Measurements from ENCODE around the gene ST6GALNAC3.

ST6GALNAC3 gene

DNA sequence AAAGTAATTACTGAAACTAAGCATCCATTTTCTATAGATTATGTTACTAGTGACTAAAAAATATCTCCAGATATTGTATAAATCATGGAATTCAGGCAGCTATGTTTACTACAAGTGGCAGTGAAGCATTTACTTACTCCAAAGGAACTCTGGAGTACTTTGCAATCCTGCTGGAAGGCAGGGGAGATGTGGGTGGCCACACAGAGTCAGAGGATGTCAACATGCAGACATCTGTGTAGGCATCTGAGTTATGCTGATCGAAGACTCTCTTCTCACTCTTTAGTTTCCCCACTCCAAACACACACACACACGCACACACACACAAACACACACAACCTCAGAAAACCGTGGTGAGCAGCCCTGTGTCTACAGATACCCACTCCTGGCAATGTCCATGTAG is 112.9 kb downstream of the ST6GALNAC3 start:
- DNase-seq (ENCODE audit: low spot score) = no peak

GRCh38 chr1:76189310-76189709 is 114.8 kb downstream of the ST6GALNAC3 start:
- no peak for DNase-seq (ENCODE audit: low spot score)

GRCh38 chr1:76190749-76191424 is 116.3 kb downstream of the ST6GALNAC3 start:
- DNase-seq (ENCODE audit: low spot score) = no peak

- no peak for DNase-seq (ENCODE audit: low spot score)
These were observed 117.0 kb downstream of the ST6GALNAC3 start for GRCh38 chr1:76191561-76191960.

DNA sequence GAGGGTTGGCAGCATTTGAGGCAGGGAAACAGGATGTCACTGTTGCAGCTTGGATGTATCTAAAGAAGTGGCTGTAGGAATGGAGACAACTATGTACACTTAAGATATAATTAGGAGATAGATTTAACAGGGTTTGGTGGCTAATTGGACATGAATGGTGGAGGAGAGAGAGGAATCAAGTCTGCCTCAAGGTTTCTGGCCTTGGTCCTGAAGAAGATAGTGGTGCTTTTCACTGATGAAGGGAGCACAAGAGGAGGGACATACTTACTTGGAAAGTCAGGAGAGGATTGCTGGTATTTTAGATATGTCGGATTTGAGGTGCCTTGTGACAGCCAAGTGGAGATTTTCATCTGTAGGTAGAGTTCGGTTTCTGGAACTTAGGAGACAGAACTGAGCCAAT is 123.9 kb downstream of the ST6GALNAC3 start:
- DNase-seq (ENCODE audit: low spot score) = no peak

- DNase-seq (ENCODE audit: low spot score) = no peak
These were observed 128.1 kb downstream of the ST6GALNAC3 start for GRCh38 chr1:76202670-76203069.

DNA sequence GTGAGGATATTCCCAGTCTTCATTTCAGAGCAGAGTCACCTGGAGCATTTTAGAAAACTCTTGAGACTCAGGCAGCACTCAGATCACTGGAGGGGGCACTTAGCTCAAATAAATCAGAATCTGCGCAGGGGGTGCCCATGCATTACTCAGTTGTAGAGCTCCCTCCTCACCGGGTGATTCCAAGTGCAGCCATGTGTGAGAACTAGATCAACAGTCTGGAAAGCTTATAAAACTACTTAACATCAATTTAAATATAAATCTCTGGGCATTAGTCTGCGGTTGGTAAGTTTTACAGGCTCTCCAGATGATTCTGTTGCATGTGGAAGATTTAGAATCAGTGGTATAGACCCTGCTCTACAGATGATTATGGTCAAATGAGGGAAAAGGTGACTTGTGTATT is 128.6 kb downstream of the ST6GALNAC3 start:
- DNase-seq (ENCODE audit: low spot score) = no peak

DNA sequence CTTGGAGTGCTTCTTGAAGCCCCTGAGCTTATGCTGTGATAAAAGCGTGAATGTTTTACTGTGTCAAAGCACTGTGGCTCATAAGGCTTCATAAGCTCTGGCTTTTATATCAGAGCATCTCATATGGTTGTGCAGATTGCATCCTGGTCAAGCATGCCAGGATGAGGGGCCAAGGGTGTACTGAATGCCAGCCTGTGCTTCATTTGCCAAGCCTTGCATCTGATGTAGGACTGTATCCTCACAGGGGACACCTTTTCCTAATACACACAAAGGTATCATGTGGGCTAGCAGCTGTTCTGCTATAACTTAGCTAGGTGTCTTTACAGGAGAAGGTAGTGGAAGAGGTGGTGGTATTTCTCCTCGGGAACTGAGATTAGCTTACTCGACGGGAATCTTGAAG is 134.7 kb downstream of the ST6GALNAC3 start:
- DNase-seq (ENCODE audit: low spot score) = no peak

- no peak for DNase-seq (ENCODE audit: low spot score)
These were observed 135.1 kb downstream of the ST6GALNAC3 start for GRCh38 chr1:76209648-76210047.

GRCh38 chr1:76210160-76210559 is 135.6 kb downstream of the ST6GALNAC3 start:
- DNase-seq (ENCODE audit: low spot score) = no peak

DNA sequence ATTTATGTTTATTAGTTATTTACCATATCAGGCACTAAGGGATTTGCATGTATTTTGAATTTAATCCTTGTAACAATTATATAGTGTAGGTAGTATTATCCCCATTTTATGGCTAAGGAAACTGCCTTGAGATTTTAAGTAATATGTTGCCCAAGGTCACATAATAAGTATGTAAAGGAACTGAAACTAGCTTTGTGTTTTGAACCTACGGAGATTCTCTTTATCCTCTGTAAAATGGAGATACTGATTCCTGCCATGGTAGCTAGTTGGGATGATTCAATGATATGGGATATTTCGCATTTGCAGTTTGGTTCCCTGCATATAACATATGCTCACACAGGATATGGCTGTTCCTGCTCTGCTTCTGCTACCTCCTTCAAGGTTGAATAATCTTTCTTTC is 144.3 kb downstream of the ST6GALNAC3 start:
- DNase-seq (ENCODE audit: low spot score) = no peak

DNA sequence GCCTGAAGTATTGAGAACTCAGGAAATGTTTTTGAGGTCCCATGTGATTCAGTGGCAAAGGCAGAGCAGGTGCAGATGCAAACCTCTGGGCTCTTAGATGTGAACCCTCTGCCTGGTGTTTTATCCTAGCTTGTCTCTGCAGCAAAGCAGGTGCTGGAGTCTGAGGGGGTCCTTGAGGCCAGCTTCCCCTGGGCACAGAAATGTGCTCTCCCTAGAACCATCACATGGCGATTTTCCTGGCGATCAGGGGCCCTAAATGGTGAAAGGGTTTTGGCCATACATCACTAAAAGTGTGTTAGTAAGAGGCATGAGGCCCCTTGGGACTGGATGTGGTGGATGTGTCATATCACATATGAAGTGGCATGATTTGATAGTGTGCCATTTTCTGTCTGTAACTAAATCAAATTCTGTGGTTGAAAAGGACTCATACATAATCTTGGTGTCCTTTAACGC is 144.8 kb downstream of the ST6GALNAC3 start:
- no peak for DNase-seq (ENCODE audit: low spot score)

DNA sequence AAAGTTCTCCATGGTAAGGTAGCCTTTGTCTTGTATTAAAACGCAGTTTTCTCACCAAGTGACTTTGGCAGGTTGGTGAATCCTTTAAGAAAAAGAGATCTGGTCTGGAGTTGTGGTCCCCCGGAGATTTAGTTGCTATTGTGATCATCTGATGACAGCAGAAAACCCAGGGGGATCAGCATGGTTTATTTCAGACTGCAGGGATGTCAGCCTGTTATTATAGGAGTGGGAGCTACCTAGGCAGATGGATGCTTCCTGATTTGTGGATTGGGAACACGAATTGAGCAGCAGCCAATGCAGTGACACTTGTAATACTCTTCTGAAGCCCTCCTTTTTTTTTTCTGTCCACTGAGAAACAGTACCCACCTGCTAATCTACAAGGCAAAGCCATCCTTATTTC is 150.2 kb downstream of the ST6GALNAC3 start:
- DNase-seq (ENCODE audit: low spot score) = no peak

DNA sequence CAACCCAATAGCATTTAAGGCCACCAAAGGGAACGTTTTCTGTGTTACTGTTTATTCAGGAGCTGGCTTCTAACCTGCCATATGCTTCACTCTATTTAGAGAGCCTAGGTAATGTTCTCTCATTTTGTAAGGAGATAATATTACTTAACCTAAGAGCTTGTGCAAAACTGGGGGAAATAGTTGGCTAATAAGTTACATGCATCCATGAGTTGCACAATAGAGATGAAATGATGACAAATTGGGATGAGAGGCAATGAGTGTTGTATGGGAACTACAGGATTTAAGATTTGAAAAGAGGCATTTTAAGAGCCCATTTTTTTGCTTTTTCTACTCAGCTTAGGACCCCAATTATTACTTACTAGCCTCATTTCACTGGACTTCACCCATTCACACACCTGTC is 151.0 kb downstream of the ST6GALNAC3 start:
- DNase-seq (ENCODE audit: low spot score) = no peak

DNA sequence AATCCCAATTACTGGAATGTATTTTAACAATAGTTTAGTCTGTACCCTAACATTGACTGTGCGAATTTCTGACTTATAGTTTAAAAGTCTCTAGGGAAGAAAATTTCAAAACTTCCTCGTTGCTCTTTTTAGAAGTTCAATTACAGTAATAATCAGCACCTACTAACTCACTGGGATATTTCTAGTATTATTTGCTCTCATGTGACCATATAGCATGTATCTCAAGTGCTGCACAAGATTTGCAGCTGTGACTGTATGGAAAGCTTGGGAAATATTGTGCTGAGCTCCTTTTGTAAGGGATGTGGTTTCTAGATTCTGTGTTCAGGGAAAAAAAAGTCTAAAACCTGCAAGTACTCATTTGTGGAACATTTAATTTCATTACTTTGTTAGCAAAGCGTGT is 153.1 kb downstream of the ST6GALNAC3 start:
- peak; percentile 2 for DNase-seq (ENCODE audit: low spot score)

GRCh38 chr1:76229279-76230005 is 154.9 kb downstream of the ST6GALNAC3 start:
- no peak for DNase-seq (ENCODE audit: low spot score)

- DNase-seq (ENCODE audit: low spot score) = no peak
These were observed 156.3 kb downstream of the ST6GALNAC3 start for GRCh38 chr1:76230842-76231281.

GRCh38 chr1:76231320-76231719 is 156.8 kb downstream of the ST6GALNAC3 start:
- no peak for DNase-seq (ENCODE audit: low spot score)

DNA sequence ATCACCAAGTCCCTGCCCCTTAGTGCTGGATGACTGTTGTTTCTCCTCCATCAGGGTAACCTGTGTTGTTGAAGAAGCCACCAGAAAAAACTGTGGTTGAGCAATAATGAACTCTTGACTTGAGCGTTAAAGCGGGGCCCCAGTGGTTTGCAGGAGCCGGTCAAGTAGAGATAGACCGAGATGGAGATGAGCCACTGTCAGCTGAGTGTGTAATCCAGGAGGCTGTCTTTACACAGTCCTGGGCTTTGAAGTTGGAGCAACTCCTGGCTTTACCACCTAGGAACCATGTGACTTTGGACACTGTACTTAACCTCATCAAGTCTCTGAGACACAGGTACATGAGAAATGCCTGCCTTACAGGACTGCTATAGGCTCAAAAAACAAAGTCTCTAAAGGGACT is 158.1 kb downstream of the ST6GALNAC3 start:
- DNase-seq (ENCODE audit: low spot score) = no peak

DNA sequence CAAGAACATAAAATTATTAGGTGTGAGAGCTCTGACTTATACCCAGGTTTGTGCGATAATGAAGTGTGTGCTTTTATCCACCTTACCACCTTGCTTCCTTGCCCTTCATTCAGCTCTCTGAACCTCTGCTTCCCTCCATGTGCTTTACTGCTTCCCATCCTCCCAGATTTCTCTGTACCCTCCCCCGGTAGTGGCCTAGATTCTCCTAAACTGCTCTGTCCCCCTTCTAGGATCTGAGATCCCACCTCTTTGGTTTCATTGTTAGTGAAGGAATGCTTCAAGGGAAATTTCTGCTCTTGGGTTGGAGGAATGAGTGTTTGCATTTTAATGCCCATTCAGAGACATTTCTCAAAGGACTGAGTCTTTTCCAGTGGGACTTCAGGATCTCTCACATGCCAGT is 159.5 kb downstream of the ST6GALNAC3 start:
- no peak for DNase-seq (ENCODE audit: low spot score)

GRCh38 chr1:76237211-76237610 is 162.7 kb downstream of the ST6GALNAC3 start:
- no peak for DNase-seq (ENCODE audit: low spot score)

DNA sequence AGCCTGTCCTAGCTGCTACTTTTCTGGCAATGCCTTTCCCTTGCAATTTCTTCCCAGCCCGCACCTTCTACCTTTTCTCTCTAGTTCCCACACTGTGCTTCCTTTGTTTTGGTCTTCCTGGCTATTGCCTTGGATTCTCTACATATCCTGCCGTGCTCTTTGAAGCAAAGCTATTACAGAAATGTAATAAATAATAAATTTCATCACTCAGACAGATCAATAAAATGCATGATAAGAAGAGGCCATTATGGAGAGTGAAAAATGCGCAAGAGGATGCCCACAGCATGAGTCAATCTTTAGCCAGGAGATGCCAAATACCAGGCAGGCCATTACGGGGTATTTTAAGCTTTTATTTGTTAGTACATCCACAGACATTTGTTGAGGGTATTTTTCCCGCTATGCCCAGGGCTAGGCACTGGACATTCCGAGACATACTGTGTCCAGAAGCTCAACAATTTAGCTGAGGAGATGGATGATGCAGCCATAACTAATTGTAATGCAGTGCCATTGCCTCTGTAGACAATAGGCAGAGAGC is 163.6 kb downstream of the ST6GALNAC3 start:
- DNase-seq (ENCODE audit: low spot score) = no peak

DNA sequence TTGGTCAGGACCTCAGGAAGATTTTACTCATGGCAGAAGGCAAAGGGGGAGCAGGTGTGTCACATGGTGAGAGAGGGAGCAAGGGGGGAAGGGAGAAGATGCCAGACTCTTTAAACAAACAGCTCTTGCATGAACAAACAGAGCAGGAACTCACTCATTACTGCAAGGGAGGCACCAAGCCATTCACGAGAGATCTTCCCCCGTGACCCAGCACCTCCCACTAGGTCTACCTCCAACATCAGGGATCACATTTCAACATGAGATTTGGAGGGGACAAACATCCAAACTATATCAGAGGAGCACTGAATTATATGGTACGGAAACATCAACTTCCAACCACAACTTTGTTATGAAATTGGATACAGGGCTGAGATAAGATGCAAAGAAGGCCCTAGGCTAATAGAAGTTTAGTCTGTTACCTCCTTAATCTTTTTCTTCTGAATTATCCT is 164.9 kb downstream of the ST6GALNAC3 start:
- DNase-seq (ENCODE audit: low spot score) = no peak

Data from SK-N-DZ (cell line).